ENCODE data around the gene TCF4. TPM values are rescaled to one million over a fixed set of nuclear protein-coding genes. Genes with fewer than 3 reads are reported as not detected.

The TCF4 gene
- total RNA-seq, 4 donors from 2014 or later: 114 to 190 (median 132) TPM

DNA sequence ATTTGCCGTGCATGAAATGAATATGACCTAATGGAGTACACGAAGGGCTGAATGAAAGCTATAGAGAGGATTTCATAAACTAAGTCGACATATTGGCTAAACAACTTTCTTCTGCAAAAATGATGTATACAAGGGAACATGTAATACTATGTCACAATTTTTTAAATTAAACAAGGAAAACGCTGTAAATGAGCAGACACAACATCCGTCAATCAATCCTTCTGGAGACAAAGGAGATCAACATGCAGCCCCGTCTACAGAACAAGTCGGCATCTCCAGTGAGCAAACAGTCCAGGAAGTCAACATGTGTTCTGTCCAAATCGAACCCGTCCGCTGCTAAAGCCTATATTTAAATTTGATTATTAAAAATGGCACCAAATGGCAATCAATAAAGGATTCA, 180.8 kb downstream of the TCF4 start:
- Histone ChIP-seq H3K36me3 (no peaks in the 10 kb centered on the region), H3K4me3 (replicated peaks in 1 of 3) (no peak overlapping the region)

DNA sequence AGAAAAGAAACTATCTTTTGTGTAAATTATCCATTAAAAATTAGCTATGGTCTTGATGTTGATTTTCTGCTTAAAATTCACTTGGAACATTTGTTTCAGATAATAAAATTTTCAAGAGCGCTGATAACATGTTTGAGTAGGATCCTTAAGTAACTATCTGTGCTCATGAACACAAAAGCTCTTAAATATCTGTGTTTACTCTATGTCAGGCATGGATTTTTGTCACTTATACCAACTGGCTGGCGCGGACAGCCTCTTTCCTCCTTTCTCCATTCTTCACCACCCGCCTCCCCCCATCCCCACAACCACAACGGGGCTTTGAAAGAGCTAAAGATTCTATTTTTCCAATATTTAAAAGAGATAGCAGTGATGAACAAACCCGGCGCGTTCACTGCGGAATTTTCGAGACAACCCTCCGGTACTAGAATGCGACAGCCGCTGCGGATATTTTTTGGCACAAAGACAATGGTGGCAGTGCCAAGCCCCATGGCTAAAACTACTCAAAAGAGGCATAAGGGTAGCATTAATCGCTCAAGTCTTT, 181.5 kb downstream of the TCF4 start:
- 96 to 97% methylated on average over 15 of the region's 15 CpGs for WGBS, 2 donors
- intact Hi-C loops (cut with DNase I): loop anchor here (10.0 kb wide), 1 partner anchor 172 kb away; no protein-coding TSS in a partner anchor
- no peaks in the 10 kb centered on the region for H3K36me3 ChIP-seq
- no peak overlapping the region for H3K4me3 ChIP-seq (replicated peaks in 1 of 3)
- no peaks in the 10 kb centered on the region for H3K27me3 ChIP-seq
- peak overlapping the region in 2 of 3 donors; percentile 54 to 64 for H3K27ac ChIP-seq
- DNase-seq: no peak
- no peaks in the 10 kb centered on the region for H3K9me3 ChIP-seq
- H3K4me1 ChIP-seq: peaks cover 8% of the 10 kb centered on the region in 2 donors
- TF ChIP-seq CTCF (IDR thresholded peaks at IDR 0.05) (no peak), POLR2A (IDR thresholded peaks at IDR 0.05) (no peak)

More for the DNA sequence above, 180.8 kb downstream of the TCF4 start:
- Histone ChIP-seq H3K27ac (no peak overlapping the region), H3K27me3 (no peaks in the 10 kb centered on the region), H3K4me1 (peaks cover 2 to 8% of the 10 kb centered on the region in 2 donors), H3K9me3 (no peaks in the 10 kb centered on the region)
- TF ChIP-seq CTCF (IDR thresholded peaks at IDR 0.05) (no peak), POLR2A (IDR thresholded peaks at IDR 0.05) (no peak)
- WGBS, 2 donors: 95 to 97% methylated on average over 10 of the region's 10 CpGs
- DNase-seq: no peak
- intact Hi-C loops (cut with DNase I): loop anchor here (10.0 kb wide), 1 partner anchor 172 kb away; no protein-coding TSS in a partner anchor

DNA sequence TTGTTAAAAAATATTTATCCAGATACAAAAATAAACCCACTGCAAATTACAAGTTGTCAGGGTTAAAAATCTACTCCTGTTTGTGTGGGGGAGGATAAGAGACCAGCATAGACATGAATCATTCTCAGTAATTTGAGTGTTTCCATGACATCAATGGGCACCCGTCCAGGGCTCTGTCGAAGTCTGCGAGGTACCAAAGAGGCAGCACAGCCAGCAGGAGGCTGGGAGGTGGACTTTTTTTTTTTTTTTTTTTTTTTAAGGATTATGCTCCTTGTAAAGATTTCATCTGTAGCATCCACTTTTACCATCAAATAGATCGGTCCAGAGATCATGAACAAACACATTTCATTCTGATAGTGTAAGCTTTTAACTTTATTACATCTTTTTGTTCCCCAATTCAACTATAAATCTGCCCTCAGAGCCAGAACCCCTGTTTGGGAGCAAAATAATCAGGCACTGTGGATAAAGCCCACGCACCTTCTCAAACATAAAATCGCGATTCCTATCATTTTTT, 182.0 kb downstream of the TCF4 start:
- no peaks in the 10 kb centered on the region for H3K36me3 ChIP-seq
- H3K9me3 ChIP-seq: no peaks in the 10 kb centered on the region
- intact Hi-C loops (cut with DNase I): loop anchor here (10.0 kb wide), 1 partner anchor 171 kb away; no protein-coding TSS in a partner anchor
- WGBS, 2 donors: 46 to 55% methylated on average over 7 of the region's 7 CpGs
- peaks cover 8 to 9% of the 10 kb centered on the region in 2 donors for H3K4me1 ChIP-seq
- no peaks in the 10 kb centered on the region for H3K27me3 ChIP-seq
- H3K4me3 ChIP-seq (replicated peaks in 1 of 3): no peak overlapping the region
- H3K27ac ChIP-seq: peak overlapping the region in 2 of 3 donors; percentile 54 to 64
- no peak for TF ChIP-seq POLR2A (IDR thresholded peaks at IDR 0.05)
- no peak for TF ChIP-seq CTCF (IDR thresholded peaks at IDR 0.05)
- peak; percentile 64 to 69 for DNase-seq

DNA sequence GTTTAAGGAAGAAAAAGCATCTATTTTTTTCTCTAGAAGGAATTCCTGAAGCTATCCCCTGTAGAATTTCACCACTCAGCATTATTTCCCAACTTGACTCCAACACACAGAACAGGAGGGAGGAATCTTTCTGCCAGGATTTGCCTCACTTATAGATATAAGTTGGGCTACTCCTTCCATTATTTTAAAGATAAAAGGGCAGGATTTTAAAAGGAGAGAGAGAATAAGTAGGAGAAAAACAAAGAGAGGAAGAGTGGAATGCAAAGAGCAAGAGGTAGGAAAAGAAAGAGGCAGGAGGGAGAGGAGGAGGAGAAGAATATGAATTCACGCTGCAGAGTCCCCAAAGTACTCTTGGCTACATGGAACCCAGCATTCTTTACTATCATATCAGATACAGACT, 182.5 kb downstream of the TCF4 start:
- 71 to 90% methylated on average over 1 of the region's 1 CpG for WGBS, 2 donors
- Histone ChIP-seq H3K27ac (peak overlapping the region in 2 of 3 donors; percentile 54 to 64), H3K27me3 (no peaks in the 10 kb centered on the region), H3K4me1 (peaks cover 8 to 9% of the 10 kb centered on the region in 2 donors), H3K36me3 (no peaks in the 10 kb centered on the region), H3K9me3 (no peaks in the 10 kb centered on the region), H3K4me3 (replicated peaks in 1 of 3) (no peak overlapping the region)
- no peak for TF ChIP-seq POLR2A (IDR thresholded peaks at IDR 0.05)
- TF ChIP-seq CTCF (IDR thresholded peaks at IDR 0.05): no peak
- intact Hi-C loops (cut with DNase I): loop anchor here (10.0 kb wide), 1 partner anchor 171 kb away; no protein-coding TSS in a partner anchor
- no peak for DNase-seq

- Histone ChIP-seq H3K4me1 (peaks cover 8 to 9% of the 10 kb centered on the region in 2 donors), H3K36me3 (no peaks in the 10 kb centered on the region), H3K9me3 (no peaks in the 10 kb centered on the region), H3K27ac (peak overlapping the region in 2 of 3 donors; percentile 54 to 64), H3K27me3 (no peaks in the 10 kb centered on the region), H3K4me3 (replicated peaks in 1 of 3) (no peak overlapping the region)
- no peak for DNase-seq
- intact Hi-C loops (cut with DNase I): loop anchor here (10.0 kb wide), 1 partner anchor 170 kb away; no protein-coding TSS in a partner anchor
- TF ChIP-seq POLR2A (IDR thresholded peaks at IDR 0.05): no peak
- TF ChIP-seq CTCF (IDR thresholded peaks at IDR 0.05): no peak
- 94 to 97% methylated on average over 8 of the region's 8 CpGs for WGBS, 2 donors
Measured at GRCh38 chr18:55404832-55405465, 183.0 kb downstream of the TCF4 start.
